GM12878 (cell line): ENCODE data around the gene PPME1. TPM values are rescaled to one million over a fixed set of nuclear protein-coding genes. Genes with fewer than 3 reads are reported as not detected.

Experiments
- ATAC-seq: fragments of 200-7000 bp; cut with Tn5 transposase; 3 replicates; pipeline ENCODE4 v1.9.1; 2020; ENCODE audit warnings: mild to moderate bottlenecking, moderate library complexity
- BruUV-seq: library from RNA; stranded (reverse); fragments of 400-500 nt; replicated peaks from 2 replicates; lab custom pipeline; 2021; lab: Mats Ljungman, UMichigan
- CTCF ChIA-PET: fragments of 300-600 bp; sonication (Branson Sonifier 250); formaldehyde crosslinking; extraction: SDS; loops from one replicate; lab custom pipeline; 2021; ENCODE audit warnings: inconsistent platforms; lab: Yijun Ruan, JAX
- POLR2A ChIA-PET: fragments of 350-600 bp; formaldehyde crosslinking; extraction: SDS; loops from one replicate; lab custom pipeline; 2021; ENCODE audit warnings: inconsistent platforms; lab: Charles Lee
- RAD21 ChIA-PET: fragments of 300-600 bp; sonication (Branson Sonifier 250); formaldehyde crosslinking; loops from one replicate; lab custom pipeline; 2023; ENCODE audit warnings: antibody characterized with exemption; ENCODE audit not compliant: unreplicated experiment; lab: Charles Lee
- SMC1A ChIA-PET: fragments of 300-600 bp; sonication (Branson Sonifier 250); formaldehyde crosslinking; loops from one replicate; lab custom pipeline; 2023; ENCODE audit not compliant: unreplicated experiment, uncharacterized antibody; lab: Charles Lee
- DNase-seq: peaks from one replicate; pipeline ENCODE4 v3.0.0-alpha.2; 2011; ENCODE audit warnings: low read depth, low spot score
- FAIRE-seq: peaks from 3 replicates; lab custom pipeline; 2011; peaks lifted over from hg19 to GRCh38; lab: Jason Lieb, UNC
- H2AFZ ChIP-seq: 2 replicates; pipeline ENCODE4 v1.6.0; 2011; ENCODE audit warnings: low read depth, low read length, control low read depth; ENCODE audit not compliant: control insufficient read depth
- H3K27ac ChIP-seq: 2 replicates; pipeline ENCODE4 v1.5.1; 2011; ENCODE audit warnings: control low read depth; ENCODE audit not compliant: control insufficient read depth, insufficient read depth
- H3K27me3 ChIP-seq, 2 experiments: replicated peaks in 1 of 2; 2 replicates each; pipeline versions ENCODE4 v1.6.0 to v1.6.1; 2011; ENCODE audit warnings: low read length in 1 of 2; ENCODE audit not compliant: control insufficient read depth in 2 of 2, insufficient read depth in 2 of 2
- H3K36me3 ChIP-seq, 2 experiments: 2 replicates each; pipeline ENCODE4 v1.5.1; 2011; ENCODE audit warnings: low read length in 1 of 2; ENCODE audit not compliant: control insufficient read depth in 2 of 2, insufficient read depth in 2 of 2
- H3K4me1 ChIP-seq: 2 replicates; pipeline ENCODE4 v1.6.1; 2011; ENCODE audit warnings: mild to moderate bottlenecking, low read length, moderate library complexity, mixed read lengths; ENCODE audit not compliant: control insufficient read depth, insufficient read depth
- H3K4me2 ChIP-seq: 2 replicates; pipeline ENCODE4 v1.6.0; 2011; ENCODE audit warnings: control low read depth; ENCODE audit not compliant: control insufficient read depth, insufficient read depth
- H3K4me3 ChIP-seq: fragments of 200-600 bp; sonication (generic); 2 replicates; pipeline ENCODE4 v1.5.1; 2016
- H3K79me2 ChIP-seq: 2 replicates; pipeline ENCODE4 v1.6.0; 2011; ENCODE audit warnings: low read length; ENCODE audit not compliant: control insufficient read depth, insufficient read depth
- H3K9ac ChIP-seq: 2 replicates; pipeline ENCODE4 v1.8.0; 2011; ENCODE audit warnings: low read length, control low read depth, mixed read lengths; ENCODE audit not compliant: control insufficient read depth, insufficient read depth
- H3K9me3 ChIP-seq: replicated peaks from 3 replicates; pipeline ENCODE4 v1.5.1; 2011; ENCODE audit warnings: mild to moderate bottlenecking, low read length; ENCODE audit not compliant: control insufficient read depth, insufficient read depth
- H4K20me1 ChIP-seq: 2 replicates; pipeline ENCODE4 v1.6.0; 2011; ENCODE audit not compliant: control insufficient read depth, insufficient read depth
- BCLAF1 ChIP-seq: fragments of 450-650 bp; IDR thresholded peaks from 2 replicates; pipeline ENCODE4 v1.6.1; 2017; ENCODE audit warnings: antibody characterized with exemption, mild to moderate bottlenecking, moderate library complexity
- ESRRA ChIP-seq: IDR thresholded peaks from 2 replicates; pipeline ENCODE4 v1.6.1; 2012; ENCODE audit warnings: mild to moderate bottlenecking, low read length, improper control_type of control experiment
- IKZF1 ChIP-seq: fragments of 450-650 bp; conservative IDR thresholded peaks from 2 replicates; pipeline ENCODE4 v1.6.1; 2017; ENCODE audit warnings: antibody characterized with exemption, mild to moderate bottlenecking
- NKRF ChIP-seq: fragments of 450-650 bp; conservative IDR thresholded peaks from 2 replicates; pipeline ENCODE4 v1.6.1; 2017; ENCODE audit warnings: mild to moderate bottlenecking, moderate library complexity
- POLR2AphosphoS2 ChIP-seq: IDR thresholded peaks from 2 replicates; pipeline ENCODE4 v1.6.1; 2011; ENCODE audit warnings: low read depth, mild to moderate bottlenecking, low read length, improper control_type of control experiment, moderate library complexity
- SIN3A ChIP-seq: IDR thresholded peaks from 2 replicates; pipeline ENCODE4 v1.6.1; 2012; ENCODE audit warnings: low read depth, low read length, improper control_type of control experiment
- SREBF2 ChIP-seq: IDR thresholded peaks from 2 replicates; pipeline ENCODE4 v1.6.1; 2012; ENCODE audit warnings: mild to moderate bottlenecking, low read length
- SRF ChIP-seq, 2 experiments: IDR thresholded peaks; 2 replicates each; pipeline ENCODE4 v1.6.1; 2011; ENCODE audit warnings: low read depth in 2 of 2, low read length in 2 of 2, mild to moderate bottlenecking in 1 of 2, moderate library complexity in 1 of 2
- ZSCAN29 ChIP-seq: fragments of 450-650 bp; IDR thresholded peaks from 2 replicates; pipeline ENCODE4 v1.6.1; 2017; ENCODE audit warnings: mild to moderate bottlenecking, moderate library complexity
- in situ Hi-C: fragments of 300-500 bp; cut with MboI; formaldehyde crosslinking; loops from 9 replicates; pipeline ENCODE4 v1.14.3; 2018; ENCODE audit warnings: mixed read lengths
- intact Hi-C: fragments of 100-400 bp; cut with micrococcal nuclease; formaldehyde crosslinking; loops from one replicate; pipeline ENCODE4 v1.14.2; 2022; ENCODE audit not compliant: unreplicated experiment
- polyA plus RNA-seq, 11 experiments: library from polyadenylated mRNA; depleted of rRNA in 4 of 11; unstranded in 6 of 11; stranded (reverse) in 5 of 11; fragments of >200 nt; fragmentation: Nextera tagmentation in 4 of 11; fragmentation: Illumina TruSeq in 1 of 11; extraction: Ambion mirVana in 4 of 11; extraction: Trizol in 1 of 11; gene quantifications; 1 replicate in 1 of 11; 2 replicates in 10 of 11; pipeline versions ENCODE4 v1.2.1 to v1.2.3, GENCODE V29; 2011 to 2016; ENCODE audit warnings: inconsistent platforms in 2 of 11, missing spikeins in 2 of 11, low read depth in 1 of 11
- total RNA-seq, 4 experiments: library from RNA; depleted of rRNA in 3 of 4; stranded (reverse); fragments of >200 nt in 3 of 4; fragmentation: Illumina TruSeq in 1 of 4; extraction: Trizol in 1 of 4; gene quantifications; 2 replicates each; pipeline versions ENCODE4 v1.2.1 to v1.2.3, GENCODE V29; 2013 to 2021
- TF ChIP-seq, protein P1 (sequence below): IDR thresholded peaks from 2 replicates; pipeline ENCODE4 v1.6.1; 2011; ENCODE audit warnings: low read depth, low read length, improper control_type of control experiment, borderline replicate concordance
- TF ChIP-seq, protein P2 (sequence below): IDR thresholded peaks from 2 replicates; pipeline ENCODE4 v1.6.1; 2012; ENCODE audit warnings: low read length, inconsistent platforms
- TF ChIP-seq, protein P3 (sequence below), 3 experiments: IDR thresholded peaks in 2 of 3; conservative IDR thresholded peaks in 1 of 3; 2 replicates each; pipeline ENCODE4 v1.5.1; 2011; ENCODE audit warnings: low read depth in 3 of 3, low read length in 3 of 3, mild to moderate bottlenecking in 3 of 3, control low read depth in 2 of 3, moderate library complexity in 2 of 3, inconsistent platforms in 1 of 3, mixed read lengths in 1 of 3; ENCODE audit not compliant: control insufficient read depth in 2 of 3, insufficient read depth in 1 of 3; ENCODE audit errors: extremely low read depth in 1 of 3

The PPME1 gene
- total and polyA plus RNA-seq, 10 of the 15 experiments (the other 5 are each of a cell fraction or from before 2014, with no cell fraction given): 3.1 to 51.4 (median 20.8) TPM

- TF ChIP-seq, protein P1, sequence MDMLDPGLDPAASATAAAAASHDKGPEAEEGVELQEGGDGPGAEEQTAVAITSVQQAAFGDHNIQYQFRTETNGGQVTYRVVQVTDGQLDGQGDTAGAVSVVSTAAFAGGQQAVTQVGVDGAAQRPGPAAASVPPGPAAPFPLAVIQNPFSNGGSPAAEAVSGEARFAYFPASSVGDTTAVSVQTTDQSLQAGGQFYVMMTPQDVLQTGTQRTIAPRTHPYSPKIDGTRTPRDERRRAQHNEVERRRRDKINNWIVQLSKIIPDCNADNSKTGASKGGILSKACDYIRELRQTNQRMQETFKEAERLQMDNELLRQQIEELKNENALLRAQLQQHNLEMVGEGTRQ: no peak
- TF ChIP-seq SRF (IDR thresholded peaks at IDR 0.05; ENCODE audit: low read depth in 2 of 2, low read length in 2 of 2) (no peak), SREBF2 (no peak), BCLAF1 (no peak), ESRRA (no peak), POLR2AphosphoS2 (no peak)
- TF ChIP-seq, all 136 proteins: peak for 0
Measured at GRCh38 chr11:74185695-74186094, 14.6 kb downstream of the PPME1 start (continued).

DNA sequence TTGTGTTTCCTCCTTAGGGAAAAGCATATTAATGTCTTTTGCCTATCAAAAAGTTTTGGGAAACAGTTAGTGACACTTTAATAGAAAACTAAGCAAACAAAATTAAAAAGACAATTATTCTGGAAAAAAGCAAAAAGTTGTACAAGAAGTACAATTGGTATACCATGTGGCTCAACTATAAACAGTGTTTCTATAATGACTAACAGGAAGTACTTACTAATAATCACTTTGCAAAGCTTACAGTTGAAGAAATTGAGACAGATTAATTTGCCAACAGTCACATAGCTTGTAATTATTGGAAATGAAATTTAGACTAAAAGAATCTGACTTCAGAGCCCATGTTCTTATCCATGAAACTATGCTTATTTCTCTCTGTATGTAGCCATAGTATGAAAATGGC is 24.7 kb downstream of the PPME1 start:
- intact Hi-C loops: no loop called here

More for the DNA sequence above, 24.7 kb downstream of the PPME1 start:
- SMC1A ChIA-PET: interaction anchor here (0.8 to 2.6 kb wide), 3 partner anchors 11 to 34 kb away, joined by 3 to 18 read pairs (median 5); no protein-coding TSS in a partner anchor
- in situ Hi-C loops: no loop called here
- no peak overlapping the region for H3K4me2 ChIP-seq
- ATAC-seq (no peak), FAIRE-seq (no peak), DNase-seq (no peak)
- CTCF ChIA-PET: interaction anchor here (1.4 kb wide), 1 partner anchor 10 kb away, joined by 5 read pairs; no protein-coding TSS in a partner anchor
- no peaks in the 10 kb centered on the region; the same call in none of the 2 replicates for H3K79me2 ChIP-seq
- no TSS peak for BruUV-seq
- H3K27ac ChIP-seq: no peak overlapping the region
- peaks cover 8% of the 10 kb centered on the region for H3K9me3 ChIP-seq
- TF ChIP-seq SIN3A (no peak), IKZF1 (no peak), ZSCAN29 (no peak), NKRF (no peak)
- TF ChIP-seq, protein P2, sequence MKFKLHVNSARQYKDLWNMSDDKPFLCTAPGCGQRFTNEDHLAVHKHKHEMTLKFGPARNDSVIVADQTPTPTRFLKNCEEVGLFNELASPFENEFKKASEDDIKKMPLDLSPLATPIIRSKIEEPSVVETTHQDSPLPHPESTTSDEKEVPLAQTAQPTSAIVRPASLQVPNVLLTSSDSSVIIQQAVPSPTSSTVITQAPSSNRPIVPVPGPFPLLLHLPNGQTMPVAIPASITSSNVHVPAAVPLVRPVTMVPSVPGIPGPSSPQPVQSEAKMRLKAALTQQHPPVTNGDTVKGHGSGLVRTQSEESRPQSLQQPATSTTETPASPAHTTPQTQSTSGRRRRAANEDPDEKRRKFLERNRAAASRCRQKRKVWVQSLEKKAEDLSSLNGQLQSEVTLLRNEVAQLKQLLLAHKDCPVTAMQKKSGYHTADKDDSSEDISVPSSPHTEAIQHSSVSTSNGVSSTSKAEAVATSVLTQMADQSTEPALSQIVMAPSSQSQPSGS: no peak
- TF ChIP-seq, protein P3, sequence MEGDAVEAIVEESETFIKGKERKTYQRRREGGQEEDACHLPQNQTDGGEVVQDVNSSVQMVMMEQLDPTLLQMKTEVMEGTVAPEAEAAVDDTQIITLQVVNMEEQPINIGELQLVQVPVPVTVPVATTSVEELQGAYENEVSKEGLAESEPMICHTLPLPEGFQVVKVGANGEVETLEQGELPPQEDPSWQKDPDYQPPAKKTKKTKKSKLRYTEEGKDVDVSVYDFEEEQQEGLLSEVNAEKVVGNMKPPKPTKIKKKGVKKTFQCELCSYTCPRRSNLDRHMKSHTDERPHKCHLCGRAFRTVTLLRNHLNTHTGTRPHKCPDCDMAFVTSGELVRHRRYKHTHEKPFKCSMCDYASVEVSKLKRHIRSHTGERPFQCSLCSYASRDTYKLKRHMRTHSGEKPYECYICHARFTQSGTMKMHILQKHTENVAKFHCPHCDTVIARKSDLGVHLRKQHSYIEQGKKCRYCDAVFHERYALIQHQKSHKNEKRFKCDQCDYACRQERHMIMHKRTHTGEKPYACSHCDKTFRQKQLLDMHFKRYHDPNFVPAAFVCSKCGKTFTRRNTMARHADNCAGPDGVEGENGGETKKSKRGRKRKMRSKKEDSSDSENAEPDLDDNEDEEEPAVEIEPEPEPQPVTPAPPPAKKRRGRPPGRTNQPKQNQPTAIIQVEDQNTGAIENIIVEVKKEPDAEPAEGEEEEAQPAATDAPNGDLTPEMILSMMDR (IDR thresholded peaks at IDR 0.05 in 2 of 3, conservative IDR thresholded peaks at IDR 0.05 in 1 of 3; ENCODE audit: control insufficient read depth in 2 of 3, extremely low read depth in 1 of 3, insufficient read depth in 1 of 3, low read depth in 3 of 3, low read length in 3 of 3): no peak
- H2AFZ ChIP-seq: no peak overlapping the region
- no peaks in the 10 kb centered on the region for H3K27me3 ChIP-seq
- H4K20me1 ChIP-seq: no peaks in the 10 kb centered on the region
- peaks cover 0 to 7% of the 10 kb centered on the region in 2 experiments; a peak in 1 of 4 replicates for H3K36me3 ChIP-seq
- H3K9ac ChIP-seq: no peak overlapping the region
- RAD21 ChIA-PET: no interaction called here
- no peak overlapping the region for H3K4me3 ChIP-seq
- POLR2A ChIA-PET: no interaction called here
- no peaks in the 10 kb centered on the region for H3K4me1 ChIP-seq
